Epidermal melanocyte (primary cell): ENCODE data around the gene C8G.
A peak's percentile ranks its signal among the peaks of the same experiment; 100 is the strongest.

Experiments
- DNase-seq: peaks from one replicate; pipeline ENCODE4 v3.0.0; 2011; ENCODE audit warnings: low spot score; ENCODE audit not compliant: insufficient read length

Gene C8G

GRCh38 chr9:136982232-136983051 is 37.4 kb downstream of the C8G start, which contains the start of gene LCNL1:
Gene LCNL1 (plus strand): TSS chr9:136982993. CDS start chr9:136983587, 594 bp downstream.
- no peak for DNase-seq

GRCh38 chr9:136983167-136983566 is 38.1 kb downstream of the C8G start:
- no peak for DNase-seq

- no peak for DNase-seq
Observed at GRCh38 chr9:136983656-136984314, 38.7 kb downstream of the C8G start.

- no peak for DNase-seq
Observed at GRCh38 chr9:136984464-136985026, 39.5 kb downstream of the C8G start.

GRCh38 chr9:136985027-136985602 is 40.1 kb downstream of the C8G start:
- no peak for DNase-seq

GRCh38 chr9:136985853-136986252 is 40.8 kb downstream of the C8G start:
- no peak for DNase-seq

- no peak for DNase-seq
Observed at GRCh38 chr9:136988872-136989271, 43.8 kb downstream of the C8G start.

GRCh38 chr9:136990242-136990911 is 45.3 kb downstream of the C8G start:
- DNase-seq: no peak

- peak; percentile 99 for DNase-seq
Observed at GRCh38 chr9:136991993-136992818, 47.2 kb downstream of the C8G start, which contains the start of gene PAXX. Gene PAXX (plus strand): TSS chr9:136992422. CDS start chr9:136992444, 22 bp downstream.

GRCh38 chr9:136992819-136993369 is 47.9 kb downstream of the C8G start:
- no peak for DNase-seq

GRCh38 chr9:136994180-136994887 is 49.3 kb downstream of the C8G start:
- no peak for DNase-seq

GRCh38 chr9:136994888-136995230 is 49.8 kb downstream of the C8G start:
- DNase-seq: no peak

- no peak for DNase-seq
Observed at GRCh38 chr9:136995362-136995761, 50.3 kb downstream of the C8G start.

- no peak for DNase-seq
Observed at GRCh38 chr9:136995772-136996311, 50.8 kb downstream of the C8G start.
